Measurements from ENCODE around the gene DENND1A.
"Not testable (repeated sequence)": the region's sequence is repeated elsewhere in the genome, so short reads cannot be mapped to it uniquely, and the experiment has no call there.

Gene DENND1A

GRCh38 chr9:123761905-123762605 lies 167.9 kb downstream of the DENND1A start:
- DNase-seq, result no peak

GRCh38 chr9:123757960-123758359 lies 172.0 kb downstream of the DENND1A start:
- DNase-seq, result no peak

DNA sequence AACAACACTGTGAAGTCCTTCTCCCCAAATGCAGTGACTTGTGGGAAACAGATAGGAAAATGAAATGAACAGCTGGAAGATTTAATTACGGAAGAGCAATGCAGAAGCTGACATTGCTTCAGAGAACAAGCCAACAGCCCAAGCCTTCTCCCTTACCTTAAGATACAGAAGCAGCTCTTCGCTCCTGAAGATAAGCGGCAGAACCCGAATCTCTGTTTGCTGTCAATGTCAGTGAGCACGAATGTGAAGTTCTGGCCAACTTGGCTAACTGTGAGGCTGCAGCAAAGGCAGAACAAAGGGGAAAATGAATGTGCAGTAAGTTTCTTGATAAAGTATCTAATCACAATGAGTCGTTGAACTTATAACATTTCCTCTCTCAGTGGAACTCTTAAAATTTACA lies 172.4 kb downstream of the DENND1A start:
- no peak for DNase-seq

- no peak for DNase-seq
Observed at GRCh38 chr9:123756484-123757106, 173.3 kb downstream of the DENND1A start.

DNA sequence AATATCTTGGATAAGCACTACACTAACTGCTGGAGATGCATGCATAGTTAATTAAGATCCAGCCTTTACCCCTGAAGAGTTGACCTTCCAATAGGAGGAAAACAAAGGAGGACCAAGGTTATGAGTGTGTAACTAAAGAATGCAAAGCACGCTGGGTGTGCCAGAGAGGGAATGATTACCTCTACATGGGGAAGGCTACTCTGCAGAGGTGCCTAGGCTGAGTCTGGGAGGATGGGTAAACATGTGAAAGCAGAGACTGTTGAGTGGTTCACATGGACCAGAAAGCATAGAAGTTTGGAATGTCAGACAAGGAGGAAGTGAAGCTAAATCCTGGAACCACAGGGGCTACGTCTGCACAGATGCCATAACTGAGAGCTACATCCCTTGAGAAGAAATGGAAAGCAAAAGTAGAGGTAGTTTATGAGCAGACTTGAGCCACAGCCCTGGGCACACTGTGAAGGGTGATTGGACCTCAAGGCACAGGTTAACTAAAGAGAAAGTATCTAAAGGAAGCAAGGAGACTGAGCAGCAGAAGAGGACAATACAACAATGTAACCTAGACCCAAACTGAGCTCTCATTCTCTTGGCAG lies 176.2 kb downstream of the DENND1A start:
- DNase-seq, result no peak

DNA sequence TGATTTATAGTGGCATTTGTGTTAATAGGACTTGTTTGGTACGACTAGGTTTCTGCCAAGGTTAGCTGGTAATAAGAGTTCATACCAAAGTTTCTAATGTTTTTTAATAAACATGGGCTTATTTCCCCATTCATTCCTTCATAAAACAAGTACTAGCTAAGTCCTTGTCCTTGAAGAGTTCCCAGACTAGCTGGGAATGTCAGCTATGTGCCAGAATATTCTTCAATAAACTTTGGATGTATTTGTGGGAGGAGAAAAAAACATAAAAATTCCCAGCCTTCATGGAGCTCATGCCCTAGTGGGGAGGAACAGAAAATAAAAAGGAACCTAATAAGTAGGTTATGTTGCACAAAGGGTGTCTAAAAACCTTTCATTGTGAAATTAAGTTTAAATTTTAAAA lies 176.9 kb downstream of the DENND1A start:
- no peak for DNase-seq

GRCh38 chr9:123749580-123750202 lies 180.2 kb downstream of the DENND1A start:
- no peak for DNase-seq

- no peak for DNase-seq
Observed at GRCh38 chr9:123746765-123747164, 183.2 kb downstream of the DENND1A start.

- DNase-seq, result no peak
Observed at GRCh38 chr9:123745933-123746332, 184.0 kb downstream of the DENND1A start.

GRCh38 chr9:123745451-123745850 lies 184.5 kb downstream of the DENND1A start:
- no peak for DNase-seq

DNA sequence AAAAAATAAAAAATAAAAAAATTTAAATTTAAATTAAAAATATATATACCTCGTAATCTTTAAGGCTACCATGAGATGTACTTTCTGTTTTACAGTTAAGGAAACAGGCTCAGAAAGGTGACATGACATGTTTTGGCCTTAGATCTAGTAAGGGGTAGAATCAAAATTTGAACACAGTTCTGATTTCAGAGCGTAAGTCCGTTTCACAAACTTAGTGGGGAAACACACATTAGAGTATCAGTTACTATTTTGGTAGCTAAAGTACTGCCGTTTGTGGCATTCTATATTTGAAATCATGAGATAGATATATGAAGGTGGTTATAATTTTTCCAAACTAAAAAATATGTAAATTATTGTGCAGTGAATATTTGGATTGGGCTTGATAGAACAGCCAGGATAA lies 186.2 kb downstream of the DENND1A start:
- no peak for DNase-seq

DNA sequence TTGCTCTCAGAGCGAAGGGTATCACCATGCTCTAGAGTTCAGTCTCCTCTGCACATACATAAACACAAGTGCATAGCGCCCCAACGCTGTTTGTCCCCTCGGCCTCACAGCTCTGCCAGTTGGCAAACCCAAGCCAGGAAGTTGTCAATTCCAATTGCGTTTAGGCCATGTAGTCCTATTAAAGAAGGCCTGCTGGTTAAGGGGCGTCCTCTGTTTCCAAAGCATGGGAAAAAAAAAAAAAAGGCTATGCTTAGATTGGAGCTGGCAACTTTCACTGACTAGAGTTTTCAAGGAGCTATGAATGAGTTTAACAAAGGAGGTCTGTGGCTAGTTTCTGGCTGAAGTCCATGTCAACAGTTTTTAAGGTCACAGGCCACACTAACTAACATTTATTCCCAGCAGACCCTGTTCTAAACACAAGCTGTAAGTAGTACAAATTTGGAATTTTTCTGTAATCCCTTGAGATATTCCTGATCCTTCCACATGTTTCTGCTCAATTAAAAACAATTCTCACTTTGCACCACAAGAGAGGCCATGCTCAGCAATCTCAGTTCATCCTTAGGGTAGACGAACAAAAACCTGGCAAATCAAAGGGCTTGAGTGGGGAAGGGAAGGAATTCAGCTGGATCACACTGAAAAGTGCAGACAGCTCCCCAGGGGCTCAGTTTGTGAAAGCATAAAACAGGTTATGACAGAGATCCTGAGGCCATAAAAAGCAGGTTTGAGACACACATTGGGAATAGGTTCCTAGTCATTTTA lies 187.7 kb downstream of the DENND1A start:
- DNase-seq, result no peak

DNA sequence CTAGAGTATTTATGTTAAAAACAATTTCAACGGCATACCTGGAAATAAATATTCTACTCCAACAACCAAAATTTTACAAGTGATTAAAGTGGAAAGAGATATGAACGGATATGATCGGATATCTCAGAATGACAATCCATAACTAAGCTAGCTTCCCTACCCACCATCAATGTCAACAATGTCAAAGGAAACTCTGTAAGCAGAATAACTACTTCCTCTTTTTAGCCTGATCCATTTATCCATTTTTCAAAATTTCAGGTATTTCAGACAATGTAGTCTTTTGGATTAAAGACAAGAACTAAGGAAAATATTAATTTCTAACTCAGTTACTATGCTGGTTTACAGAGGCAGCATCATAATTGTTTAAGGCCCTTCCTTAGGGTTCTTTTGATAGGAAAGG lies 188.7 kb downstream of the DENND1A start:
- no peak for DNase-seq

GRCh38 chr9:123739902-123740301 lies 190.0 kb downstream of the DENND1A start:
- no peak for DNase-seq

DNA sequence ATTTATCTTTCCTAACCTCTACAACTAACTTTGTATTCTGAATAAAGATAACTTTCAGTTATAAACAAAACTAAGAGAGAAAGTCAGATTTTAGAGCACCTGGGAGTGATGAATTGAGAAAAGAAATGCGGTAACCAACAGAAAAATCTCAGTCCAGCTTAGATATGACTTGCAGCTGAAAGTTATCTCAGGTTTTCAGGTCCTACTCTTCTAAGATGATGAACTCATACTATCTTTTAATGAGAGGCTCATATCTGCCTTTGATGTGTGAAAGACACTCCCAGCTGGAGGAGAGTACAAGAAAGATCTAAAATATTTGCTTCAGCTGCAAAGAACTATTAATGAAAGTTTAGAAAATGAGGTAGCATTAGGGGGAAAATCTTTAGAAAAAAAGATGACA lies 190.5 kb downstream of the DENND1A start:
- DNase-seq, result no peak

- no peak for DNase-seq
Observed at GRCh38 chr9:123738648-123739047, 191.3 kb downstream of the DENND1A start.

DNA sequence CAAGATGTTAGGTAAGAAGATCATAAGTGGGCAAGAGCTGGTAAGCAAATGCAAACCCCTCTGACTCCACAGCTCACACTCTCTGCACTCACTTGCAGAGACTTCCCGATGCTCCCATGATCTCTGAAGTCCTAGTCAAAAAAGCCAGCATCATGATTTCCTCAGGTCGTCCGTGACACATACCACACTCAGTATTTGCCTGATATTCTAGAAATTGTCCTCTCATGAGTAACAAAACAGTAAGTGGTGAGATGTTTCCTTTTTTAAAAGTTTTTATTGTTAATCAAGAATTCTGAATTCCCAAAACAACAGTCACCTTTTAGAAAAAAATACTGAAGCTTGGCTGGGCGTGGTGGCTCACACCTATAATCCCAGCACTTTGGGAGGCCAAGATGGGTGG lies 194.6 kb downstream of the DENND1A start:
- no peak for DNase-seq

GRCh38 chr9:123728571-123728970 lies 201.4 kb downstream of the DENND1A start:
- not testable (repeated sequence) for DNase-seq

- DNase-seq, result no peak
Observed at GRCh38 chr9:123727332-123727731, 202.6 kb downstream of the DENND1A start.

DNA sequence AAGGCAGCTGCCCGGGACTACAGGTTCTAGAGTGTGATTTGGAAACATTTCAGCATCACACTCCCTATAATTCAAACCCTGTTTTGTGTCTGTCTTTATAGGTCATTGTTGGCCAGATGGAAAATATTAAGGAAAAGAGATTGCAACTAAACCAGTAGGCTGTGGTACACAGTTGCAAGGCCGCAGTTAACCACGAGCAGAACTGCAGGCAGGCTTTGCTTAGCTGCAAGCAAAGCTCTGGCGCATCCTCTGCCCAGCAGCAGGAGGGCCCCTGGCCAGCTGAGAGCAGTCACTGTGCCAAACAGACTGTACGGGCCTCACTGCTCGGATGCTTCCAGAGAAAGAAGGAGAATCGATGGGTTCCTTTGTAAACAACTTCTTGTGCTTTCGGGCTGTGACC lies 204.5 kb downstream of the DENND1A start:
- DNase-seq, result no peak

GRCh38 chr9:123724211-123724796 lies 205.6 kb downstream of the DENND1A start:
- no peak for DNase-seq

- DNase-seq, result no peak
Observed at GRCh38 chr9:123723135-123723875, 206.6 kb downstream of the DENND1A start.
